Measurements from ENCODE around the gene PIGV.

GRCh38 chr1:26787706-26788514 is at the start of gene PIGV:
- TF ChIP-seq CTCF (conservative IDR thresholded peaks at IDR 0.05 in 1 of 2, IDR thresholded peaks at IDR 0.05 in 1 of 2; ENCODE audit: low read depth in 1 of 2, low read length in 2 of 2) (no peak), EZH2 (IDR thresholded peaks at IDR 0.05; ENCODE audit: low read length, missing control alignments) (no peak)

All from fibroblast of lung (primary cell).